GM19043 (cell line): ENCODE results near the gene DYNC2H1.
A peak's percentile ranks its signal among the peaks of the same experiment; 100 is the strongest.

Experiments
- ATAC-seq: cut with Tn5 transposase; IDR thresholded peaks from one replicate; pipeline ENCODE4 v1.9.1; 2021; ENCODE audit warnings: low read depth; ENCODE audit not compliant: unreplicated experiment

The DYNC2H1 gene

DNA sequence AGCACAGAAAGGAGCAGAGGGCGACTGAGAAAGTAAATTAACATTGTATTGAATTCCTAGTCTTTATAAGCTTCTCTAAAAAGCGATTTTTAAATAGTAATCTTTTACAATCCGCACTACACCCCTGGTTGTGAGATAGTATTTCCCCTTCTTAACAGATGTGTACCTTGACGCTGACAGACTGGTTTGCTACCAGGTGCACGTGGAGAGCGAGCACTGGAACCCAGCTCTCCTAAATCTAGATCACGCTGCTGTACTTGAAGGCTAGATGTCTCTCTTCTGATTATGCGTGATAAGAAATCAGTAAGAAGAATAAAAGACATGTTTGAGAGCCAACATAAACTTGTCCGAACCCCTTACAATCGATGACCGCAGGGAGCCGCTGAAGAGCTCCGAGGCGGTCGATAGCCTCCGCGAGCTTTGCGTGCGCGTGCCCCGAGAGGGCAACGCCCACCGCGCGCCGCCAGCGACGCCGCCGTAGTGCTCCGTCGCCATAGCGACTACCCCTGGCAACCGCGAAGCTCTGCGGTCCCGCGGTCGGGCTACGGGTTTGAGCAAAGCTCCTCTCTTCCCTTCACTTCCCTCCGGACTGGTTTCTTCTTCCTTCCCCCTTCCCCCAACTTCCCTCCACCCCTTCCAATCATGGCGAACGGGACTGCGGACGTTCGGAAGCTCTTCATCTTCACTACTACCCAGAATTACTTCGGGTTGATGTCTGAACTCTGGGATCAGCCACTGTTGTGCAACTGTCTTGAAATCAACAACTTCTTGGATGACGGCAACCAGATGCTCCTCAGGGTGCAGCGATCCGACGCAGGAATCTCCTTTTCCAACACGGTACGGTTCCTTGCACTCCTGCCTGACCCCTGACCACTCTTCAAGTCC lies at the start of gene DYNC2H1:
Gene DYNC2H1 (plus strand): TSS at position 494 of the 885 bp plus-strand sequence. CDS start 149 bp downstream, at position 643.
- peak; percentile 99 for ATAC-seq

DNA sequence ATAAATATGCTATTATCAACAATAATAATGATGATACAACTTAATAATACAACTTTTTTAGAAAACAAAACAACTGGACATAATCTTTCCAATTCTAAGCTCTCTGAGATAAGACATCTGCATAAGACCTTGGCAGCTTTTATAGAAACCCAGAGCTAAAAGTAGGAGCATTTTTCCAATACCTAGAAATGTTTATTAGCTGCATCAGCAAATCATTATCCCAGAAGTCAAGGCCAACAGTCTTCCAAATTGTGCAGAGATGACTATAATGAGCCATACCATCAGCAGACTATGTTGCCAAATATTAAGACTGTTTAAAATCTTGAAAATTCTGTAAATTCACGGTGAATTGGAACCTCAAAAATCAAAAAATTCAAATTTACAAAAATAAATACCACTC lies 47.6 kb upstream of the DYNC2H1 start:
- ATAC-seq, result no peak

DNA sequence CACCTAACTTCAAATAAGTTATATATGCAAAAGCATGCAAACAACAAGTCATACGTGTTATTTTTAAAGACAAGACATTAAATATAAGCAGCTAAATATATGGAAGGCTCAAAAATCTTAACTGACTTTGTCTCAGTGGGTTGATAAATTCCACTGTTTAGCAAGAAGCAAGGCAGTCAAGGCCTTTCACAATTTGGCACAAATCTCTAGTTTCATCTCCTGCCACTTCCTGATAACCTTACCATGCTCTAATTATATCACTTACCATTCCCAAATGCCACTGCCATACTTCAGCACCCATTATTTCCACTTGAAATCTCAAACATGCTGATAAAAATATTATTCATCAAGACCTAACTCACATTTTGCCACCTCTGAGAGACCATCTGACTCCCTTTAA lies 42.1 kb upstream of the DYNC2H1 start:
- no peak for ATAC-seq

DNA sequence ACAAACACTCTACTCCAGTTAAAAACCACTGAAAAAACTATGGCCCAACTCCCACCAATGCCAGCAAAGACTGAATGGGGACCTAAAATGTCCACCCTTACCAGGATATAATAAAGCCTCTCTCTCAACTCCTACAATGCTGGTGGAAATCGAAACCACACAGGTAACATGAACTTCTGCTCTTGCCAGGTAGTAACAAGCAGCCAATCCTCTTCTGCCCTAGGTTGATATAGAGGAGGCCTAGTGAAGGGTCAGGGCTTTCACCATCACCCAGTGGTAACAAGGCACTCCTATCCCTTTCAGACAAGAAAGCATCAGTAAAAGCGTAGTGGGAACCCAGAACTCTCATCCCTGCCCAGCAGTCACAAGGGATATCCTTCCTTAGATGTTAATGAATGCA lies 39.9 kb upstream of the DYNC2H1 start:
- ATAC-seq, result no peak

DNA sequence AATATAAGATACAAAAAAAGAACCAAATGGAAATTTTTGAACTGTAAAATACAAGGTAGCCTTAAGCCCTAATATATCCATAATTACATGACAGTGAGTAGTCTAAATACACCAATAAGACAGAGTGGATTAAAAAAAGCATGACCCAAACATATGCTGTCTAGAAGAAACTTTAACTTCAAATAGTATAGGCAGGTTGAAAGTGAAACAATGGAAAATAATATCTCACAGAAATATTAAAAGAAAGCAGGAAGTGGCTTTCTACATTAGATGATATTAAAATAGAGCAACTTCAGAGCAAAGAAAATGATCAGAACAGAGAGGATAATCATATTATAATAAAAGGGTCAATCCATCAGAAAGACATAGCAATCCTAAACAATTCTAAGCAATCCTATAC lies 39.1 kb upstream of the DYNC2H1 start:
- no peak for ATAC-seq

- ATAC-seq, result no peak
Observed at GRCh38 chr11:103071008-103071407, 38.2 kb upstream of the DYNC2H1 start.

- no peak for ATAC-seq
Observed at GRCh38 chr11:103076361-103076760, 32.9 kb upstream of the DYNC2H1 start.

GRCh38 chr11:103077554-103077953 lies 31.7 kb upstream of the DYNC2H1 start:
- ATAC-seq, result no peak

DNA sequence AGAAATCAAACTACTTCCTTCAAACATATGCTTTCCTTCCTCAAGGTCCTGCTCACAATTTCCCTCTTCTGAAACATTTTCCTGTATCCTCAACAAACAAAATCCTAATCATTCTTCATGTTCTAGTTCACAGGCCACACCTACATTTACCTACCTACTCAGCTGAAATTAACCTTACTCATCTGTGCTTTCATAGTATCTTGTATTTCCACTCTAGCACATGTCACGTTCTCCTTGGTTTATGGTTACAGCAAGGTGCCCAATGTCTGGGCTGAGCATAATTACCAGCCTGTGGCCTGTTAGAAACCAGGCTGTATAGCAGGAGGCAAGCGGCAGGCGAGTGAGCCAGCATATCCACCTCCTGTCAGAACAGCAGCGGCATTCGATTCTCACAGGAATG lies 30.5 kb upstream of the DYNC2H1 start:
- ATAC-seq, result no peak

- no peak for ATAC-seq
Observed at GRCh38 chr11:103079833-103080232, 29.4 kb upstream of the DYNC2H1 start.

GRCh38 chr11:103085758-103086365 lies 23.4 kb upstream of the DYNC2H1 start:
- no peak for ATAC-seq

- no peak for ATAC-seq
Observed at GRCh38 chr11:103086461-103086860, 22.8 kb upstream of the DYNC2H1 start.

GRCh38 chr11:103091064-103091800 lies 18.0 kb upstream of the DYNC2H1 start:
- ATAC-seq, result peak; percentile 30

DNA sequence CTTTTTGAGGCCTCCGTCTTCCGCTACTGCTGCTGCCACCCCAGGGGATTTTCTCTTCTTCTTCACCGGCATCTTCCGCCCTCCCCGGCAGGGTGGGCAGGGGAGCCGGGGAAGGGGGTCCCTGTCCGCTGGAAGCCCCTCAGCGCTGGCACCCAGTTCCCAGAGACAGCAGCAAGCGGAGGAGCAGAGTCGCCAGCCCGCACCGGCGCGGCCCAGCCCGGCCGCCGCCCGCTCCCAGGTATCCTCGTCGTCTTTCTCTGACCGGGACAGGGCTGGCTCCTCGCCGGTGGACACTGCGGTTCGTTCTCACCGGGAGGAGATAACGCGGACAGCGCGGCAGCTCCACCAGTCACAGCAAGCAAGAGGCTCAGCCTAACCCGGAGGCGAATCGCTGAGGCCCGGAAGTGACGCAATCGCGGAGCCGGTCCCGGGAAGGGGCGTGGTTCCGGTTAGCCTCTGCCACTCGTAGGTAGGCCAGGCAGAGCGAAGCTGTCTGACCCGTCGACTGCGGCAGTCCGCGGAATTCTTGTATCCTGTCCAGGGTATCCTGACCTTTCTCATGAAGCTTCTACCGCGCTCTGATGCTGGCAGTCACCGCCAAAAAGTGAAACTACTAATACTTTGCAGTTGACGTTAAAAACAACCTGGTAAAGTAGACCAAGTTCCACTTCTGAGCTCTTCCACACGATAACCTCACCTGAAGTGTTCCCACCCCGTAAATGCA lies 17.3 kb upstream of the DYNC2H1 start, which contains the start of gene DCUN1D5:
Gene DCUN1D5 (minus strand): TSS at position 360 of the 724 bp plus-strand sequence. CDS start 288 bp downstream, at position 72.
- ATAC-seq, result peak; percentile 99

DNA sequence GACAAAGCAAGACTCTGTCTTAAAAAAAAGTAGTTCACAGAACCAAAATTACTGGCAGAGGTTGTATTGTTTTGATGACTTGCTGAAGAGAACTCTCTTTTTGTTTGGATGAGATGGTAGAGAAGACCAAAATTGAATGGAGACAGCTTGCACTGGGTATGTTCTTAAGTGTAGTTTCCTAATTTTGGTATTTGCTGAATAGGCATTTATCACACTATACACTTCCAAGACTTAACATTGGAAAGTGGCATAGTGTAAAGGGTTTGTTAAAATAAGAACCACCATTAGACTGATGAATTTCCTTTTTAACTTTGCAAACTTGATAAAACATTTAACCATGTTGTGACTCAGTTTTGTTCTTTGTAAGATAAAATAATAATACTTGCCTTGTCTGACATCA lies 11.9 kb upstream of the DYNC2H1 start:
- no peak for ATAC-seq

- ATAC-seq, result no peak
Observed at GRCh38 chr11:103109818-103110388, 677 bp downstream of the DYNC2H1 start.

DNA sequence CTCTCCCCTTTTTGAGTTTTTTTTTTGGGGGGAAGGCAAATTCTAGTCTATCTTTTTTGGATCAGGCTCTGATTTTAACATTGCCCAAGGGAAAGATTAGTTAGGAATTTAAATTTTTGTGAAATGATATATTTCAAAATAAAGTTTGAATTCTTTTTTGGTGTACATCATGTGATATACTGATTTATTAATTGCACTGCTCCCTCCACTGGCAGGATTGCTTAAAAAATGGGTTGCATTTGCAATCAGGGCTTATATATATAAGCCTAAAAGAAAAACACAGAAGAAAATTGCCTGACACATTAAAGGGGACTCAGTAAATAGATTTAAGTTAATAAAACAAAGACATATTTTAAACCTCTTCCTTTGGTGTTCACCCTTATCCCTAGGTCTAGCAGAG lies 1.2 kb downstream of the DYNC2H1 start:
- no peak for ATAC-seq

DNA sequence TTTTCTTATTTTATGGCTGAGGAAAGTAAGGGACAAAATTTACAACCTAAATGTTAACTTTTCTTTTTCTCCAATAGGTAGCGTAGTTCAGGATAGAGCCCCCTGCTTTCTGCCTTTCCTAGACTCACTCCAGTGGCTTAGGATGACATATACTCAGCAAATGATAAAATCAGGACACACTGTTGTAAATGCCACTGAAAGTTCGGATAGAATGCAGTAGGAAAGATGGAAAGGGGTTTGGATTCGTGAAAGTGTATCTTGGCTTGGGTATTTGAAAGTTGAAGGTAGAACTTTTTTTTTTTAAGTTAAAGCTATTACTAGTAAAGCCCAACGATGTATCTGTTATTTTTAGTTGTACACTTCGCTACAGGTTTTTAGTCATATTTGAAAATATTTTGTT lies 2.2 kb downstream of the DYNC2H1 start:
- ATAC-seq, result no peak

- ATAC-seq, result no peak
Observed at GRCh38 chr11:103112364-103112763, 3.1 kb downstream of the DYNC2H1 start.

DNA sequence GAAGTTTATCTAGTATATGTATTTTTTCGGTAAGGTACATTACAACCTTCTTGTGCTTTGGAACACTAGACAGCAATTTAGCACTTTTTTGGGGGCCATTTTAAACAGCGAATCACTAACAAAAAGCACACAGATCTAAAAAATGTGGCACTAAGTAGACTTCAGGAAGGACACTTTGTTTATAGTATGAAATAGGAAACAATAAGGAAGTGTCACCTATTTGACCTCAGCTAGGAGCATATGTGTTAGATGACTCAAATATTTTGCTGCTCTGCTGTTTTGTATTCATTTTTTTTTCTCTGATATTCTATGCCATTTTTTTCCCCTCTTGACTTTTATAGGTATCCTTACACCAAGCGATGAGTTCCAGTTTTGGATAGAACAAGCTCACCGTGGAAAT lies 5.6 kb downstream of the DYNC2H1 start:
- ATAC-seq, result no peak
